Measurements from ENCODE around the gene TCHHL1.
A peak's percentile ranks its signal among the peaks of the same experiment; 100 is the strongest.
"Not testable (repeated sequence)": the region's sequence is repeated elsewhere in the genome, so short reads cannot be mapped to it uniquely, and the experiment has no call there.

The TCHHL1 gene

GRCh38 chr1:152086760-152087159, 2.1 kb downstream of the TCHHL1 start:
- TF ChIP-seq, protein P1, sequence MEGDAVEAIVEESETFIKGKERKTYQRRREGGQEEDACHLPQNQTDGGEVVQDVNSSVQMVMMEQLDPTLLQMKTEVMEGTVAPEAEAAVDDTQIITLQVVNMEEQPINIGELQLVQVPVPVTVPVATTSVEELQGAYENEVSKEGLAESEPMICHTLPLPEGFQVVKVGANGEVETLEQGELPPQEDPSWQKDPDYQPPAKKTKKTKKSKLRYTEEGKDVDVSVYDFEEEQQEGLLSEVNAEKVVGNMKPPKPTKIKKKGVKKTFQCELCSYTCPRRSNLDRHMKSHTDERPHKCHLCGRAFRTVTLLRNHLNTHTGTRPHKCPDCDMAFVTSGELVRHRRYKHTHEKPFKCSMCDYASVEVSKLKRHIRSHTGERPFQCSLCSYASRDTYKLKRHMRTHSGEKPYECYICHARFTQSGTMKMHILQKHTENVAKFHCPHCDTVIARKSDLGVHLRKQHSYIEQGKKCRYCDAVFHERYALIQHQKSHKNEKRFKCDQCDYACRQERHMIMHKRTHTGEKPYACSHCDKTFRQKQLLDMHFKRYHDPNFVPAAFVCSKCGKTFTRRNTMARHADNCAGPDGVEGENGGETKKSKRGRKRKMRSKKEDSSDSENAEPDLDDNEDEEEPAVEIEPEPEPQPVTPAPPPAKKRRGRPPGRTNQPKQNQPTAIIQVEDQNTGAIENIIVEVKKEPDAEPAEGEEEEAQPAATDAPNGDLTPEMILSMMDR (IDR thresholded peaks at IDR 0.05; ENCODE audit: control insufficient read depth, extremely low read depth, insufficient read depth), result no peak
- DNase-seq (ENCODE audit: low read depth), result peak; percentile 67
- no peak overlapping the region for H3K4me3 ChIP-seq (ENCODE audit: low read depth, low read length)

DNA sequence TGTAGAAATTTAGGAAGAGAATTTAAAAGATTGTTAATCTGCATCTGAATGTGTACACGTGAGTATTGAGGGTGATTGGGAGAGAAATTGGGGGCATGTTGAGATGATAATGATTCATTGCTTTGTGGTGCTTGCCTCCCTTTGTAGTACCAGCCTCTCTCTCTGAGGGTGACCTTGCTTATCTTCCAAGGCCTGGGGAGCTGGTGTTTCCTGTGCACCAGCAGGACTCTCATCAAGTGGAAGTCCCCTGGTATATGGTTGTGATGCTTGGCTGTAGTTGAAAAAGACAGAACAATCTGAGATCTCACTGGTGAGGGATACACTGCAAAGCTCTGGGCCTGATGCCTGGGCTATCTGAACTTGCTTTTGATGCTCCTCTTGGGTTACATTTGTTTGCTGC, 4.0 kb downstream of the TCHHL1 start:
- DNase-seq (ENCODE audit: low read depth), result no peak
- TF ChIP-seq, protein P1 (IDR thresholded peaks at IDR 0.05; ENCODE audit: control insufficient read depth, extremely low read depth, insufficient read depth), result no peak
- H3K4me3 ChIP-seq (ENCODE audit: low read depth, low read length), result no peak overlapping the region

DNA sequence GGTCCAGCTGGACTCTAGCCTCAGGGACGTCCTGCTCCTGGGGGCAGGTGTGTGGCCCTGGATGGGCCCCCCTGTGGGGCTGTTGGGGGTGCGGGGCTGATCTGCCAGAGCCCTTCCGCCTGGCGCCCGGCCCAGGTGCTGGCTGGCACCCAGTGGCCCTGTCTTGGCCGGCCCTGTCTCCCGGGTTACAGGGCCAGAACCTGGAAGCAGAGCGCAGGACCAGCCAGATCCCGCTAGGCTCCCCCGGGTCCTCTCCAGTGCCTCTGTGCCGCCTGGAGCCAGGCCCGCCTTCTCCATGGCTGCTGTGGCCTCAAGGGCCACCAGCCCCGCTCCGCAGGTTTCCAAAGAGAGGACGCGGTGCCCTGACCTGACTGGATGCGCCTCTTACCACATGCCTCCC, 7.8 kb downstream of the TCHHL1 start:
- not testable (repeated sequence) for H3K4me3 ChIP-seq (ENCODE audit: low read depth, low read length); DNase-seq (ENCODE audit: low read depth)

DNA sequence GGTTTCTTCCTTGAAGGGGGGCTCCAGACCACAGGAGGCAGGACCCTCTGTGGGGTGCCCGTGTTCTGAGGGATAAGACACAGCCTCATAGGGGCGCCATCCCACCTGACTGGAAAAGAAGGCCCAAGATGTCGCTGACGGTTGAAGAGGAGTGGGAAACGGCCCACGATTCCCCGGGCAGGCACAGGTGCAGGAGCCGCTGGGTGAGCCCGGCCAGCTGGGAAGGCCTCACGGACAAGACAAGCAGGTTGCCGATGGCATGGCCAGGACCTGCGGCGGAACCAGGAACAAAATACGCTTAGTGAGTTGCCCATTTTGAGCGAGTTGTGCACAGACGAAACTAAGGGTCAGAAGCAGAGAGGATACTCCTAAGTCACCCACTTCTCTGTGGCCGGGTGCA, 8.4 kb downstream of the TCHHL1 start:
- not testable (repeated sequence) for DNase-seq (ENCODE audit: low read depth); H3K4me3 ChIP-seq (ENCODE audit: low read depth, low read length)

DNA sequence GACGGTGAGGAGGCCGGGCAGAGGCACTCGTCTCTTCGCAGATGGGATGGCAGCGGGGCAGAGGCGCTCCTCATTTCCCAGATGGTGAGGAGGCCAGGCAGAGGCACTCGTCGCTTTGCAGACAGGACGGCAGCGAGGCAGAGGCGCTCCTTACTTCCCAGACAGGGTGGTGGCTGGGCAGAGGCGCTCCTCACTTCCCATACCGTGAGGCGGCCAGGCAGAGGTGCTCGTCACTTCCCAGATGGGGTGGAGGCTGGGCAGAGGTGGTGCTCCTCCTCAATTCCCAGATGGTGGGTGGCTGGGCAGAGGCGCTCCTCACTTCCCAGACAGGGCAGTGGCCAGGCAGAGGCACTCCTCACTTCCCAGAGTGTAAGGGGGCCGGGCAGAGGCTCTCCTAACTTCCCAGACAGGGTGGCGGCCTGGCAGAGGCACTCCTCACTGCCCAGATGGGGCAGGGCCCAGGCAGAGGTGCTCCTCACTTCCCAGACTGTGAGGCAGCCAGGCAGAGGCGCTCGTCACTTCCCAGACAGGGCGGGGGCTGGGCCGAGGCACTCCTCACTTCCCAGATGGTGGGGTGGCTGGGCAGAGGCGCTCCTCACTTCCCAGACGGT, 9.9 kb downstream of the TCHHL1 start:
- DNase-seq (ENCODE audit: low read depth), result no peak
- TF ChIP-seq, protein P1 (IDR thresholded peaks at IDR 0.05; ENCODE audit: control insufficient read depth, extremely low read depth, insufficient read depth), result no peak
- no peak overlapping the region for H3K4me3 ChIP-seq (ENCODE audit: low read depth, low read length)

- no peak for DNase-seq (ENCODE audit: low read depth)
- H3K4me3 ChIP-seq (ENCODE audit: low read depth, low read length), result no peak overlapping the region
- TF ChIP-seq, protein P1 (IDR thresholded peaks at IDR 0.05; ENCODE audit: control insufficient read depth, extremely low read depth, insufficient read depth), result no peak
Measured at GRCh38 chr1:152072311-152072710, 16.6 kb downstream of the TCHHL1 start.

DNA sequence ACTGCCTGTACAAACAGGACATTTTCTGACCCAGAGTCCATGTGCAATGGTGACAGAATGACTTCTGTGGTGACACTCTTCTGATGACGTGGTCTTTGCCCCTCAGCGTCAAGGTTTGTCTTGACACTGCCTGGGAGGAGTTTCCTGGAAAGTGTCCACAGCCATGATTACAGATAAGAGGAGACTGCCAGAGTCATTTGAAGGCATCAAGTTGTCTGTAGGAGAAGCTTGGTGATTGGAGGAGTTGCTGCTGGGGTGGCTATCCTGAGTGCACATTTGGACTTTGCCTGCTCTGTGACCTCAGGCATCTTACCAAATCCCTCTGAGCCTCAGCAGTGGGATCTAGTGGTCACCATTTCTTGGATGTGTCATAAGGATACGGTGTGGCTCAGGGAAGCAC, 17.7 kb downstream of the TCHHL1 start:
- H3K4me3 ChIP-seq (ENCODE audit: low read depth, low read length), result no peak overlapping the region
- TF ChIP-seq, protein P1 (IDR thresholded peaks at IDR 0.05; ENCODE audit: control insufficient read depth, extremely low read depth, insufficient read depth), result no peak
- no peak for DNase-seq (ENCODE audit: low read depth)

- no peak overlapping the region for H3K4me3 ChIP-seq (ENCODE audit: low read depth, low read length)
- DNase-seq (ENCODE audit: low read depth), result no peak
- TF ChIP-seq, protein P1 (IDR thresholded peaks at IDR 0.05; ENCODE audit: control insufficient read depth, extremely low read depth, insufficient read depth), result no peak
Measured at GRCh38 chr1:152067929-152068328, 20.9 kb downstream of the TCHHL1 start.

Measured in LNCaP clone FGC (cell line).